IMR-90 (cell line): ENCODE data around the gene GADL1. TPM values are rescaled to one million over a fixed set of nuclear protein-coding genes. Genes with fewer than 3 reads are reported as not detected.

Experiments
- ATAC-seq: fragments of 200-7000 bp; cut with Tn5 transposase; 2 replicates; pipeline ENCODE4 v1.9.1; 2020; ENCODE audit warnings: low read depth, mild to moderate bottlenecking, moderate library complexity
- BruUV-seq: library from RNA; stranded (reverse); fragments of 400-500 nt; replicated peaks from 2 replicates; lab custom pipeline; 2021; lab: Mats Ljungman, UMichigan
- CTCF ChIA-PET: fragments of 300-600 bp; formaldehyde crosslinking; extraction: SDS; loops from one replicate; lab custom pipeline; 2021; ENCODE audit warnings: antibody characterized with exemption; lab: Yijun Ruan, JAX
- POLR2A ChIA-PET: fragments of 300-600 bp; sonication (Branson Sonifier 250); formaldehyde crosslinking; loops from one replicate; lab custom pipeline; 2022; ENCODE audit warnings: antibody characterized with exemption; ENCODE audit not compliant: unreplicated experiment; lab: Charles Lee
- DNase-seq: peaks from one replicate; pipeline ENCODE4 v3.0.0; 2013
- H2AFZ ChIP-seq: replicated peaks from 2 replicates; pipeline ENCODE3; 2013; ENCODE audit warnings: low read length, mild to moderate bottlenecking; ENCODE audit not compliant: poor library complexity
- H2AK5ac ChIP-seq: 2 replicates; pipeline ENCODE4 v1.6.1; 2013; ENCODE audit warnings: low read depth, low read length, inconsistent platforms
- H2AK9ac ChIP-seq: replicated peaks from 2 replicates; pipeline ENCODE3; 2013; ENCODE audit warnings: mild to moderate bottlenecking, low read depth, low read length, moderate library complexity; ENCODE audit not compliant: poor library complexity
- H2BK120ac ChIP-seq: 2 replicates; pipeline ENCODE4 v1.6.1; 2013; ENCODE audit warnings: low read depth, low read length, inconsistent platforms
- H2BK15ac ChIP-seq: 3 replicates; pipeline ENCODE4 v1.6.1; 2013; ENCODE audit warnings: low read depth, low read length, inconsistent platforms
- H2BK20ac ChIP-seq: 2 replicates; pipeline ENCODE4 v1.6.1; 2013; ENCODE audit warnings: low read depth, mild to moderate bottlenecking, inconsistent platforms, low read length, moderate library complexity
- H2BK5ac ChIP-seq: 2 replicates; pipeline ENCODE4 v1.6.1; 2013; ENCODE audit warnings: mild to moderate bottlenecking, low read depth, low read length, inconsistent platforms; ENCODE audit not compliant: poor library complexity, severe bottlenecking
- H3K14ac ChIP-seq: replicated peaks from 2 replicates; pipeline ENCODE4 v1.6.1; 2013; ENCODE audit warnings: low read depth, low read length, inconsistent platforms
- H3K18ac ChIP-seq: 2 replicates; pipeline ENCODE4 v1.6.1; 2013; ENCODE audit warnings: low read depth, low read length, control low read depth
- H3K23ac ChIP-seq: 2 replicates; pipeline ENCODE4 v1.6.1; 2013; ENCODE audit warnings: low read depth, low read length, inconsistent platforms
- H3K27ac ChIP-seq: 2 replicates; pipeline ENCODE4 v1.5.1; 2013; ENCODE audit warnings: mild to moderate bottlenecking, control low read depth, low read length; ENCODE audit not compliant: insufficient read depth
- H3K27me3 ChIP-seq: 2 replicates; pipeline ENCODE4 v1.6.1; 2013; ENCODE audit warnings: low read length; ENCODE audit not compliant: control insufficient read depth, insufficient read depth
- H3K36me3 ChIP-seq: 2 replicates; pipeline ENCODE4 v1.6.1; 2013; ENCODE audit warnings: low read length, mixed read lengths; ENCODE audit not compliant: control insufficient read depth, insufficient read depth
- H3K4ac ChIP-seq: 2 replicates; pipeline ENCODE4 v1.6.1; 2013; ENCODE audit warnings: low read depth, low read length, inconsistent platforms
- H3K4me1 ChIP-seq: 2 replicates; pipeline ENCODE4 v1.6.1; 2013; ENCODE audit warnings: low read length, mixed read lengths; ENCODE audit not compliant: control insufficient read depth, insufficient read depth
- H3K4me2 ChIP-seq: 2 replicates; pipeline ENCODE4 v1.6.1; 2013; ENCODE audit warnings: low read depth, mild to moderate bottlenecking, control low read depth, low read length, moderate library complexity
- H3K4me3 ChIP-seq: 2 replicates; pipeline ENCODE4 v1.5.1; 2013; ENCODE audit warnings: low read depth, mild to moderate bottlenecking, control low read depth, low read length, moderate library complexity; ENCODE audit not compliant: insufficient read depth
- H3K56ac ChIP-seq: 2 replicates; pipeline ENCODE4 v1.6.1; 2013; ENCODE audit warnings: low read length, inconsistent platforms; ENCODE audit not compliant: insufficient read depth; ENCODE audit errors: extremely low read depth
- H3K79me1 ChIP-seq, 2 experiments: 2 replicates each; pipeline ENCODE4 v1.6.1; 2013; ENCODE audit warnings: low read length in 2 of 2, inconsistent platforms in 1 of 2, low read depth in 1 of 2
- H3K9ac ChIP-seq: 2 replicates; pipeline ENCODE4 v1.6.1; 2013; ENCODE audit warnings: low read depth, low read length, control low read depth
- H3K9me1 ChIP-seq: 2 replicates; pipeline ENCODE4 v1.6.1; 2013; ENCODE audit warnings: low read length, inconsistent platforms; ENCODE audit not compliant: insufficient read depth
- H3K9me3 ChIP-seq: 2 replicates; pipeline ENCODE4 v1.6.1; 2013; ENCODE audit warnings: low read length; ENCODE audit not compliant: control insufficient read depth, insufficient read depth
- H4K20me1 ChIP-seq: 2 replicates; pipeline ENCODE4 v1.6.1; 2013; ENCODE audit warnings: low read length, inconsistent platforms; ENCODE audit not compliant: insufficient read depth
- H4K5ac ChIP-seq: 2 replicates; pipeline ENCODE4 v1.6.1; 2013; ENCODE audit warnings: mild to moderate bottlenecking, low read depth, low read length, control low read depth
- H4K8ac ChIP-seq, 2 experiments: 2 replicates each; pipeline ENCODE4 v1.6.1; 2013; ENCODE audit warnings: low read depth in 2 of 2, low read length in 2 of 2, control low read depth in 1 of 2, inconsistent platforms in 1 of 2
- H4K91ac ChIP-seq: 2 replicates; pipeline ENCODE4 v1.6.1; 2013; ENCODE audit warnings: low read depth, low read length, inconsistent platforms; ENCODE audit not compliant: insufficient read depth
- BHLHE40 ChIP-seq: fragments of 150-350 bp; IDR thresholded peaks from 2 replicates; pipeline ENCODE4 v1.6.1; 2016; ENCODE audit warnings: mild to moderate bottlenecking, low read depth, low read length
- CEBPB ChIP-seq: IDR thresholded peaks from 2 replicates; pipeline ENCODE4 v1.6.1; 2012; ENCODE audit warnings: low read depth, low read length, improper control_type of control experiment
- CHD1 ChIP-seq: IDR thresholded peaks from 2 replicates; pipeline ENCODE4 v1.6.1; 2012; ENCODE audit warnings: low read depth, low read length, improper control_type of control experiment
- ELK1 ChIP-seq: fragments of 150-350 bp; IDR thresholded peaks from 2 replicates; pipeline ENCODE4 v1.6.1; 2016; ENCODE audit warnings: low read depth, mild to moderate bottlenecking, low read length, moderate library complexity, borderline replicate concordance
- FOS ChIP-seq: fragments of 150-350 bp; IDR thresholded peaks from 2 replicates; pipeline ENCODE4 v1.6.1; 2016; ENCODE audit warnings: low read depth, low read length
- MAFK ChIP-seq: IDR thresholded peaks from 2 replicates; pipeline ENCODE4 v1.6.1; 2012; ENCODE audit warnings: low read depth, low read length, improper control_type of control experiment
- MAZ ChIP-seq: IDR thresholded peaks from 2 replicates; pipeline ENCODE4 v1.6.1; 2012; ENCODE audit warnings: low read depth, mild to moderate bottlenecking, low read length, improper control_type of control experiment, moderate library complexity, borderline replicate concordance
- MXI1 ChIP-seq: IDR thresholded peaks from 2 replicates; pipeline ENCODE4 v1.6.1; 2012; ENCODE audit warnings: low read depth, mild to moderate bottlenecking, low read length, moderate library complexity, borderline replicate concordance
- NFE2L2 ChIP-seq: fragments of 150-350 bp; IDR thresholded peaks from 2 replicates; pipeline ENCODE4 v1.6.1; 2016; ENCODE audit warnings: low read depth, mild to moderate bottlenecking, low read length
- POLR2A ChIP-seq: IDR thresholded peaks from 2 replicates; pipeline ENCODE4 v1.6.1; 2012; ENCODE audit warnings: mild to moderate bottlenecking, low read depth, low read length
- RAD21 ChIP-seq: IDR thresholded peaks from 2 replicates; pipeline ENCODE4 v1.6.1; 2012; ENCODE audit warnings: low read length, improper control_type of control experiment
- RCOR1 ChIP-seq: IDR thresholded peaks from 2 replicates; pipeline ENCODE4 v1.6.1; 2012; ENCODE audit warnings: mild to moderate bottlenecking, low read length, improper control_type of control experiment; ENCODE audit not compliant: insufficient replicate concordance
- RFX5 ChIP-seq: IDR thresholded peaks from 2 replicates; pipeline ENCODE4 v1.8.0; 2012; ENCODE audit warnings: low read depth, mild to moderate bottlenecking, low read length, moderate library complexity
- SMC3 ChIP-seq: fragments of 150-350 bp; IDR thresholded peaks from 2 replicates; pipeline ENCODE4 v1.6.1; 2016; ENCODE audit warnings: low read depth, mild to moderate bottlenecking, antibody characterized with exemption, low read length, moderate library complexity
- USF2 ChIP-seq: fragments of 150-350 bp; IDR thresholded peaks from 2 replicates; pipeline ENCODE4 v1.6.1; 2017; ENCODE audit warnings: mild to moderate bottlenecking, antibody characterized with exemption, low read length, low read depth
- WGBS, 2 experiments: methylation state at CpG; one replicate each; pipeline versions ENCODE4 v1.1.5 to v1.1.7; 2013; ENCODE audit warnings: missing lambda C conversion rate in 2 of 2; ENCODE audit not compliant: insufficient read length in 1 of 2; ENCODE audit errors: extremely low coverage in 2 of 2; 5-methylcytosine and 5-hydroxymethylcytosine counted together
- dilution Hi-C: fragments of 300-500 bp; cut with HindIII; formaldehyde crosslinking; loops from one replicate; pipeline ENCODE4 v1.14.3; 2018; ENCODE audit warnings: low sequenced_read_pairs; ENCODE audit not compliant: unreplicated experiment
- in situ Hi-C: fragments of 300-500 bp; cut with MboI; formaldehyde crosslinking; loops from 3 replicates; pipeline ENCODE4 v1.14.3; 2019; ENCODE audit warnings: low sequenced_read_pairs, inconsistent platforms, mixed read lengths
- intact Hi-C: fragments of 100-400 bp; cut with micrococcal nuclease; formaldehyde crosslinking; loops from 2 replicates; pipeline ENCODE4 v1.10.0; 2022
- polyA plus RNA-seq, 3 experiments: library from polyadenylated mRNA; depleted of rRNA; stranded (reverse); fragments of >200 nt; gene quantifications; 2 replicates each; pipeline ENCODE4 v1.2.3, GENCODE V29; 2012; ENCODE audit warnings: low replicate concordance in 1 of 3
- total RNA-seq: library from RNA; depleted of rRNA; stranded (reverse); fragments of >200 nt; gene quantifications from 2 replicates; pipeline ENCODE4 v1.2.3, GENCODE V29; 2012

Gene GADL1
- total and polyA plus RNA-seq, 2 of the 4 experiments (the other 2 are of a cell fraction), result not detected

- ChIA-PET CTCF (interaction anchor here (0.8 to 1.2 kb wide), 2 partner anchors 26 to 453 kb away, joined by 3 to 4 read pairs; no protein-coding TSS in a partner anchor), POLR2A (no interaction called here)
- 100% methylated on average over 1 of the region's 9 CpGs; no CpG with 5 or more reads in 1 of the 2 experiments for WGBS, 2 experiments
- Histone ChIP-seq H3K9me3 (peaks cover 6% of the 10 kb centered on the region), H2AFZ (no peak overlapping the region), H2BK5ac (no peak overlapping the region), H3K4ac (no peak overlapping the region), H2AK9ac (no peak overlapping the region), H3K27me3 (no peaks in the 10 kb centered on the region), H3K79me1 (no peaks in the 10 kb centered on the region), H4K5ac (no peak overlapping the region), H3K36me3 (no peaks in the 10 kb centered on the region), H3K4me2 (no peak overlapping the region), H4K20me1 (no peaks in the 10 kb centered on the region), H2BK20ac (no peak overlapping the region), H3K9me1 (no peaks in the 10 kb centered on the region), H4K8ac (no peak overlapping the region), H3K23ac (no peak overlapping the region), H3K4me3 (no peak overlapping the region), H3K9ac (no peak overlapping the region), H3K4me1 (no peaks in the 10 kb centered on the region), H2BK120ac (no peak overlapping the region), H3K27ac (no peak overlapping the region), H2AK5ac (no peak overlapping the region), H4K91ac (no peak overlapping the region), H3K56ac (no peak overlapping the region), H3K18ac (no peak overlapping the region), H2BK15ac (no peak overlapping the region), H3K14ac (no peak overlapping the region)
- dilution Hi-C loops, result no loop called here
- DNase-seq (no peak), ATAC-seq (no peak)
- intact Hi-C loops, result no loop called here
- in situ Hi-C loops, result no loop called here
- no TSS peak for BruUV-seq
- TF ChIP-seq BHLHE40, result no peak
- no peak for TF ChIP-seq CHD1
- no peak for TF ChIP-seq MAFK
- TF ChIP-seq POLR2A, result no peak
- TF ChIP-seq FOS, result no peak
- no peak for TF ChIP-seq NFE2L2
- no peak for TF ChIP-seq RAD21
- no peak for TF ChIP-seq SMC3
- no peak for TF ChIP-seq USF2
- no peak for TF ChIP-seq ELK1
- TF ChIP-seq CEBPB, result no peak
- TF ChIP-seq MXI1, result no peak
- TF ChIP-seq RFX5, result no peak
- TF ChIP-seq MAZ, result no peak
- TF ChIP-seq RCOR1, result no peak
These were observed 189.2 kb downstream of the GADL1 start for GRCh38 chr3:30704931-30705890.
